ENCODE measurements around the gene IL3RA.
"Not testable (repeated sequence)": the region's sequence is repeated elsewhere in the genome, so short reads cannot be mapped to it uniquely, and the experiment has no call there.

The IL3RA gene

GRCh38 chrX:1336331-1336943 is at the start of gene IL3RA:
IL3RA (plus strand) TSS chrX:1336785; CDS start chrX:1341766, 4,981 bp downstream.
- H3K4me3 ChIP-seq (ENCODE audit: low read depth, low read length): no peak within 1 kb of the TSS

GRCh38 chrX:1289535-1289934 is 47.0 kb upstream of the IL3RA start:
- H3K4me3 ChIP-seq (ENCODE audit: low read depth, low read length): no peak overlapping the region

DNA sequence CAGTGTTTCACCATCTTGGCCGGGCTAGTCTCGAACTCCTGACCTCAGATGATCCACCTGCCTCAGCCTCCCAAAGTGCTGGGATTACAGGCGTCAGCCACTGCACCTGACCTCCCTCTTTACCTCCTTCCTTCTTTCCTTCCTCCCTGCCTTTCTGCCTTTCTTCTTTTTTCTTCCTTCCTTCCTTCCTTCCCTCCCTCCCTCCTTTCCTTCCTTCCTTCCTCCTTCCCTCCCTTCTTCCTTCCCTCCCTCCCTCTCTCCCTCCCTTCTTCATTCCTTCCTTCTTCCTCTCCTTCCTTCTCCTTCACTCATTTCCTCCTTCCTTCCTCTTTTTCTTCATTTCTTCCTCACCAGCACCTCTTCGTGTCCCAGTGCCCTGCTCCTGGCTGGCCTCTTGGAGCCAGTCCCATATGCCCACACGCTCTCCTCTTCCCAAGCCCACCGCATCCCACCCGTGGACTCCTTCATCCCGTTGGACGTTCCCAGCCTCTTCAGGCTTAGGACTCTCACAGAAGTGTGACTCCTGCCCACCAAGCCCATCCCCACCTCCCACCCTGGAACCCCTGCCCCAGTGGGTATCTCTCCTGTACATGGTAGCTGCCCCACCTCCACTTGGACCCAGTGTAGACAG is 45.4 kb upstream of the IL3RA start:
- no peak overlapping the region for H3K4me3 ChIP-seq (ENCODE audit: low read depth, low read length)

GRCh38 chrX:1292575-1293290 is 43.9 kb upstream of the IL3RA start:
- H3K4me3 ChIP-seq (ENCODE audit: low read depth, low read length): no peak overlapping the region

- H3K4me3 ChIP-seq (ENCODE audit: low read depth, low read length): no peak overlapping the region
Observed at GRCh38 chrX:1294301-1295067, 42.1 kb upstream of the IL3RA start.

- H3K4me3 ChIP-seq (ENCODE audit: low read depth, low read length): no peak overlapping the region
Observed at GRCh38 chrX:1295550-1295949, 41.0 kb upstream of the IL3RA start.

GRCh38 chrX:1297591-1297990 is 39.0 kb upstream of the IL3RA start:
- not testable (repeated sequence) for H3K4me3 ChIP-seq (ENCODE audit: low read depth, low read length)

DNA sequence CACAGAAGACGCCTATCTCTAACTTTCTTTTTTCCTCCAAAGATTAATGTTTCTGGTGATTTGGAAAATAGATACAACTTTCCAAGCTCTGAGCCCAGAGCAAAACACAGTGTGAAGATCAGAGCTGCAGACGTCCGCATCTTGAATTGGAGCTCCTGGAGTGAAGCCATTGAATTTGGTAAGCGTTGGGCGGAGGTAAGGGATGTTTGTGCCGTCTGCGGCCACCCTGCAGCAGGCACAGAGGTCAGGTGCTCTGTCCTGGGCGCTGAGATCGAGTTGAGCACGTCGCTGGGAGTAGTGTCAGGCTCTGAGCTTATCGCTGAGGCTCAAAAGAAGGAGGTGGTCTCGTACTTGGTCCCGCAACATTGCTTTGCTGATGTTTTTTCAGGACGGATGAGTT is 36.1 kb upstream of the IL3RA start:
- H3K4me3 ChIP-seq (ENCODE audit: low read depth, low read length): no peak overlapping the region

DNA sequence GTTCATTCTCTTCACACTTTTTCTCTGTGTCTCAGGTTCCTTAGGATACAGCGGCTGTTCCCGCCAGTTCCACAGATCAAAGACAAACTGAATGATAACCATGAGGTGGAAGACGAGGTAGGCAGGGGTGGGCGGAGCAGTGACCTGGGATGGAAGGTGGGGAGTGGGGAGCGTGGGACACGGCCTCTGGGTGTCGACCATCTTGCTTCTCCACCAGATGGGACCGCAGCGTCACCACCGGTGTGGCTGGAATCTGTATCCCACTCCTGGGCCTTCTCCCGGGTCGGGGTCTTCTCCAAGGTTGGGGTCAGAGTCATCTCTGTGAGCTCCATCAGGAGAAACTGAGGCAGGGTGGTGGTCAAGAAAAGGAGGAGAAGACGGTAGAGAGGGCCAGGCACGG is 31.2 kb upstream of the IL3RA start:
- no peak overlapping the region for H3K4me3 ChIP-seq (ENCODE audit: low read depth, low read length)

DNA sequence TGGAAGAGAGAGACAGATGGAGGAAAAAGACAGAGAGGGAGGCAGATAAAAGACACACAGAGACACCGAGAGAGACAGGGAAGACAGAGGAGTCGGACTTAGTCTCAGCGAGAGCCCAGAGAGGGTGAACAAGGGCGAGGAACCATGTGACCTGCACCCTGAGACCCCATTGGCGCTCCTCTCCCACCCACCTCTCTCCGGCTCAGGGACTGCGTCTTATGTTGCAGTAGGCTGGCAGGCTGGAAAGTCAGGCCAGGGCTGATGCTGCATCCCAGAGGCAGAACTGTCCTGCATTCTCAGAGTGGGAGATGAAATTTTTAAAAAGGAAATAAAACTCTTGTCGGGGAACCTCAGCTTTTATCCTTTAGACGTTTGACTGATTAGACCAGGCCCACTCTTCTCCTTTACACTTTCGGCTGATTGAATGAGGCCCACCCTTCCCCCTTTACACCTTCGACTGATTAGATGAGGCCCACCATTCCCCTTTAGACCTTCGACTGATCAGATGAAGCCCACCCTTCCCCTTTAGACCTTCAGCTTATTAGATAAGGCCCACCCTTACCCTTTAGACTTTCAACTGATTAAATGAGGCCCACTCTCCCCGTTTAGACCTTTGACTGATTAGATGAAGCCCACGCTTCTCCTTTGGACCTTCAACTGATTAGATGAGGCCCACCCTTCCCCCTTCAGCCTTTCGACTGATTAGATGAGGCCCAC is 29.5 kb upstream of the IL3RA start:
- no peak overlapping the region for H3K4me3 ChIP-seq (ENCODE audit: low read depth, low read length)

GRCh38 chrX:1307626-1308340 is 28.8 kb upstream of the IL3RA start:
- no peak overlapping the region for H3K4me3 ChIP-seq (ENCODE audit: low read depth, low read length)

GRCh38 chrX:1308476-1308875 is 28.1 kb upstream of the IL3RA start:
- no peak overlapping the region for H3K4me3 ChIP-seq (ENCODE audit: low read depth, low read length)

GRCh38 chrX:1308917-1309316 is 27.7 kb upstream of the IL3RA start:
- H3K4me3 ChIP-seq (ENCODE audit: low read depth, low read length): not testable (repeated sequence)

- no peak overlapping the region for H3K4me3 ChIP-seq (ENCODE audit: low read depth, low read length)
Observed at GRCh38 chrX:1313788-1314187, 22.8 kb upstream of the IL3RA start.

- no peak overlapping the region for H3K4me3 ChIP-seq (ENCODE audit: low read depth, low read length)
Observed at GRCh38 chrX:1316527-1316926, 20.1 kb upstream of the IL3RA start.

GRCh38 chrX:1321674-1322073 is 14.9 kb upstream of the IL3RA start:
- H3K4me3 ChIP-seq (ENCODE audit: low read depth, low read length): no peak overlapping the region

DNA sequence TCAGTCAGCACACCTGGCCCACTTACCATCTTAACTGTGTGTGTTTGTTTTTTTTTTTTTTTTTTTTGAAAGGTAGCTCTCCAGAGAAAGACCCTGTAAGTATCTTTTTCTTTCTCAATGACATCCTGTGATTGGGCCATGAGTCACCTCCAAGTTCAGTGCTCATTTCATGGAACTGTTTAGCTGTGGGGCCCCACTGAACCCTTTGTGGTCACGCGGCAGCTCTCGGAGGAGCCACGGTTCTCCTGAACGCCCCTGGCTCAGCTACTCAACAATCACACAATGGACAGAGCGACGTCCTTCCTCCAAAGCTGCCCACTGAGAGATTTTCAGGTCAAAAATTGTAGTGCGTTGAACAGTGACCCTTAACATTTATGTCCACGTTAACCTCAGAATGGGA is 14.2 kb upstream of the IL3RA start:
- no peak overlapping the region for H3K4me3 ChIP-seq (ENCODE audit: low read depth, low read length)

GRCh38 chrX:1323315-1323714 is 13.3 kb upstream of the IL3RA start:
- no peak overlapping the region for H3K4me3 ChIP-seq (ENCODE audit: low read depth, low read length)

DNA sequence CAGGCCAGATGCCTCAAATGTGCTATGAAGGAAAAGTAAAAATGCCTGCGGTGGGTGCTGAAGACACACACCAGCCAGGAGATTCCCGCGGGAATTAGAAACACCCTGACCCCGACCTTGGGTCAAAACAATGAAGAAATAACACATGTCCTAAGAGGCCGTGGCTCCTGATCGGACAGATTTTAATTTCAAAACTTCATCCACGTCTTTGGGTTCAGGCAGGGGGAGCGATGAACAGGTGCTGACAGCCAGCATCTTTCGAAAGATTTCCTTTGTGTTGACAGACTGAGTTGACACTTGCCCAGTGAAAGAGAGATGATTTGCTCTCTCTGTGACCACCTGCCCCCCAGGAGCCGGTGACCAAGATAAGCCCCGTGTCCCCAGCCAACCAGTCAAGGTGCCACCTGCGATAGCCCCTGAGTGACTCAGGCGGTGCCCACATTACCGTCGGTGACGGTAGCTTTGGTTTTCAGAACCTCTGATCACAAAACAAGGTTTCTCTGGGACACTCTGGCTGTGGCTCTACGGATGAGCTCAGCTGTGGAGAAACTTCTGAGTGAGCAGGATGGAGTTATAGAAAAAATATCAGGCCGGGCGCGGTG is 11.0 kb upstream of the IL3RA start:
- H3K4me3 ChIP-seq (ENCODE audit: low read depth, low read length): no peak overlapping the region

Measured in iPS-11a (cell line).